Stimulated activated CD8-positive, alpha-beta memory T cell treated with anti-CD3 and anti-CD28 coated beads, Interleukin-12 subunit alpha, Interleukin-12 subunit beta, amount 100 ng/mL, for 24 hours (primary cell): Measurements from ENCODE around the gene LCOR.
"Not testable (repeated sequence)": the region's sequence is repeated elsewhere in the genome, so short reads cannot be mapped to it uniquely, and the experiment has no call there.

Source experiments
- DNase-seq: peaks from one replicate; pipeline ENCODE4 v3.0.0-alpha.2; 2020; ENCODE audit errors: extremely low read depth

The LCOR gene

GRCh38 chr10:96831867-96832720 is at the start of gene LCOR:
LCOR (plus strand) TSS chr10:96832298; CDS start chr10:96949058, 116,760 bp downstream.
- DNase-seq: peak; percentile 68

DNA sequence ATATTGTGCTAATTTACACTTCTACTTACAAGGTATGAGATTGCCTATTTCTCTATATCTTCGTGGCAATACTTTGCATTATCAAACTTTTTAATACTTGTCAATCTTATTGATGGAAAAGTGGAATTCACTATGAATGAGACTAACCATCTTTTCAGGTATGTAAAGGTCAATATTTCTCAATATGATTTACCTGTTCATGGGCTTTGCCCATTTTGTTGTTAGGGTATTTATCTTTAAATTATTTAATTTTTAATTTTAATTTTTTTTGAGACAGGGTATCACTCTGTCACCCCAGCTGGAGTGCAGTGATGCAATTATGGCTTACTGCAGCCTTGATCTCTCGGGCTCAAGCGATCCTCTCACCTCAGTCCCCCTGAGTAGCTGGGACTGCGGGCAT is 47.8 kb upstream of the LCOR start:
- no peak for DNase-seq

- DNase-seq: no peak
Observed at GRCh38 chr10:96789571-96790108, 42.5 kb upstream of the LCOR start.

DNA sequence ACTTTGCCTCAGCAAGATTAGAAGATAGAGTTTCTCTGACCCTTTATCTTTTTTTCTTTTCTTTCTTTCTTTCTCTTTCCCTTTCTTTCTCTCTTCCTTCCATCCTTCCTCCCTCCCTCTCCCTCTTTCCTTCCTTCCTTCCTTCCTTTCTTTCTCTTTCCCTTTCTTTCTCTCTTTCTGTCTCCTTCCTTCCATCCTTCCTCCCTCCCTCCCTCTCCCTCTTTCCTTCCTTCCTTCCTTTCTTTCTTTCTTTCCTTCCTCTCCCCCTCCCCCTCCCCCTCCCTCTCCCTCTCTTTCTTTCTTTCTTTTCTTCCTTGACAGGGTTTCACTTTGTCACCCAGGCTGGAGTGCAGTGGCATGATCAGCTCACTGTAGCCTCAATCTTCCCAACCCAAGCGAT is 40.2 kb upstream of the LCOR start:
- DNase-seq: no peak

GRCh38 chr10:96794836-96795733 is 37.0 kb upstream of the LCOR start:
- DNase-seq: no peak

- DNase-seq: no peak
Observed at GRCh38 chr10:96797485-96797884, 34.6 kb upstream of the LCOR start.

DNA sequence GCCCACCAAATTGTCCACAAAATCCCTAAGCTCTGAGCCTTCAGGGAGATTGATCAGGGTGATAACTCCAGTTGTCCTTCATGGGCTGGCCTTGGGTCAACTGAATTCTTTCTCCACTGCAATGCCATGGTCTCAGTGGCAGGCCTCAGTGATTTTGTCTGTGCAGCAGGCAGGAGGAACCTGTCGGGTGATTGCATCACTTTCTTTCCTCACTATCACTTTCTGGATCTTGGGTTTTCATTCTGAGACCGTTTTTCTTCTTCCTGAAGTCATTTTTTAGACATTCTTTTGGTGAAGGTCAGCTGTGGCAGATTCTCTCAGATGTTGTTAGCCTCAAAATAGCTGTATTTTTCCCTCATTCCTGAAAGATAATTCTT is 28.8 kb upstream of the LCOR start:
- no peak for DNase-seq

GRCh38 chr10:96814264-96814663 is 17.8 kb upstream of the LCOR start:
- DNase-seq: no peak

GRCh38 chr10:96818971-96819370 is 13.1 kb upstream of the LCOR start:
- not testable (repeated sequence) for DNase-seq

DNA sequence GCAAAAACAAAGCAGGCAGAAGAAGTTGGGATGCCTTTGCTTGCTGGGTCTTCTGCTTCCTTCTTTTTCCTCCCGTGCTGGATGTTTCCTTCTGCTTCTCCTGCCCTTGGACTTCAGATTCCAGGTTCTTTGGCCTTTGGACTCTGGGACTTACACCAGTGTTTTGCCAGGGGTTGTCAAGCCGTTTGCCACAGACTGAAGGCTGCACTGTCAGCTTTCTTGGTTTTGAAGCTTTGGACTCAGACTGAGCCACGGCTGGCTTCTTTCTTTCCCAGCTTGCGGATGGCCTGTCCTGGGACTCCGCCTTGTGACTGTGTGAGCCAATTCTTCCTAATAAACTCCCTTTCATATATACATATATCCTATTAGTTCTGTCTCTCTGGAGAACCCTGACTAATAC is 11.3 kb upstream of the LCOR start:
- no peak for DNase-seq

DNA sequence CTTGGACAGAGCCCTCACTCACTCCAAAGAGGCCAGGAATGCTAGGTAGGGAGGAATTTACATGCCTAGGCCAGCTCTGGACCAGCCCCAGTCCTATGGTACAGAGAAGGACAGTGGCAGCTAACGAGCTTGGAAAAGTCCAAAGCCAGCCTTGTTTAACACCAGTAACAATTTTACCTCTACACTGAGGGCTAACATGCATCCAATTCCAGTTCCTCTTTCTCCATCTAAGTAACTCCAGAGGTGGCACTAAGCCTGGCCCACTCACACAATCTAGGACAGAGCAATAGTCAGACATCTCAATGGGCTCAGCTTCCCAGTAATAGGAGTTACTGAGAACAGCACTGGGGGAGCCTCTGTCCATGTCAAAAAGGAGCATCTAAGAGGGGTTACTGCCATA is 5.7 kb upstream of the LCOR start:
- no peak for DNase-seq

DNA sequence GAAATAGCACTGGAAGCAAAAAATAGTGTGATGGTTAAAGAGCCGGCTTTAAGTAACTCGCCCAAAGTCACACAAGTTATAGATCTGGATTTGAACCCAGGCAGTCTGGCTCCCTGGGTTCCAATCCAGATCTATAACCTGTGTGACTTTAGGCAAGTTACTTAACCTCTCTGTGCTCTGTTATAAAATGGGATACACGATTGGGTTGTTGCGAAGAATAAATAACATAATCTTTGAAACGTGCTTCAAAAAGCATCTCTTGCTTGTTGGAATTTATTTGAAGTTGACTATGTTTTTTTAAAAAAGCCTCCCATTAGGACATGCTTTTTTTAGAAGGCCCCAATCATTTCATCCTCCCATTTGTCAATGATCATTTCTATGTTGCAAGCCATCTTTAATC is 3.5 kb upstream of the LCOR start:
- DNase-seq: no peak

- no peak for DNase-seq
Observed at GRCh38 chr10:96829029-96829773, 2.9 kb upstream of the LCOR start.

DNA sequence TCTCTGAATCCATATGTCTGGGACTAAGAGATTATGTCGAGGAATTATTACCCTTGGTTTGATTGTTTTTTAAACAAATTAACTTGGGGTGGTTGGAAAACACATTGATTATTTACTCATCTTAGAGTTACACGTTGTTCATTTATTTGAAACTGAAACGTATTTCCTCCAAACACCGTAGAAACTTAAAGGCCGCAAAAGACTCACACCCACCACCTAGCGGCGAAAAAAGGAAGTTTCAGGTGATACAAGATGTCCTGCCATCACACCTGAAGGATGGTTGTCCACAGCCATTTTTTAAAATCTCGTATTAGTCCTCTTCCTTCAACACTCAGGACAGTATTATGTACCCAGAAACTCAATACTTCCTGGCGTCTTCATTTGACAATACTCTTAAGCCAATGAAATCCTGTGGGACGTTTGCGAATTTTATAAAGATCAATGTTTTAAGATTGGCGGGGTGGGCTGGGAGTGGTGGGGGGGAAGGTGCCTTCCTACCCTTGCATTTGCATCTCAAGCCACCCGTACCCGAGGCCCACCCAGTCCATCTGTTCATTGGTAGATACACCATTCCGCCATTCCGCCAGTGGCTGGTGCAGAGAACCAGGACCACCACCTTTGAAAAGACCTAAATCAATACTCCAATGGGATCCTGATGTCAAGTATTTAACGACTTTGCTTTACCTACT is 1.4 kb upstream of the LCOR start:
- peak; percentile 31 for DNase-seq

DNA sequence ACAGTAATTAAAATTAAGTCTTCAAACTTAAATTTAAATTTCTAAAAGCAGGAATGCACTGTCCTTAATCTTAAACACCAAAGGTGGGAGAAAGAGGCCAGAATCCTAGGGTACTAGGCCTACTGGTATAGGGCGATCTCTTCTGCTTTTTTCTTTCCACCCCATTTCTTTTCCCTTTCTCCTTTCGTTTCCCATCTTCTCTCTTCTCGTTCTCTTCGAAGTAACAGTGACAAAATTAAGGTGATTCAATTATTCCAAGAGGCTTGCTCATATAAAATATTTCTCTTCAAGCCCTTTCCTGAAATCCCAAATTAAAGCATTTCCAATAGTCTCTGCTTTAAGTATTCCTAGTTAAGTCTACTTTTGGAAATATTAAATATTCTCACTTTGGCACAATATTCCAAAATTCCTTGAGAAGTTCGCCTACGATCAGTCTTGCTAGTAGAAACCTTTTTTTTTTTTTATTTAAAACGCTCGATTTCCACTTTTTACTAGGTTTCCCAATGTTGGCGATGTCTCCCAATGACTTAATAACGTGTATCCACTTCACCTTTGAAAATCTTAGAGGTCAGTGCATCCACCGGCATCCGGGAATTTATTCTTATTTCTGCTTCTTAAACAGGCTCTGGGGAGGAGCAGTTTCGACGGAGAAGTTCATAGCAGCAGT is 765 bp upstream of the LCOR start:
- no peak for DNase-seq

DNA sequence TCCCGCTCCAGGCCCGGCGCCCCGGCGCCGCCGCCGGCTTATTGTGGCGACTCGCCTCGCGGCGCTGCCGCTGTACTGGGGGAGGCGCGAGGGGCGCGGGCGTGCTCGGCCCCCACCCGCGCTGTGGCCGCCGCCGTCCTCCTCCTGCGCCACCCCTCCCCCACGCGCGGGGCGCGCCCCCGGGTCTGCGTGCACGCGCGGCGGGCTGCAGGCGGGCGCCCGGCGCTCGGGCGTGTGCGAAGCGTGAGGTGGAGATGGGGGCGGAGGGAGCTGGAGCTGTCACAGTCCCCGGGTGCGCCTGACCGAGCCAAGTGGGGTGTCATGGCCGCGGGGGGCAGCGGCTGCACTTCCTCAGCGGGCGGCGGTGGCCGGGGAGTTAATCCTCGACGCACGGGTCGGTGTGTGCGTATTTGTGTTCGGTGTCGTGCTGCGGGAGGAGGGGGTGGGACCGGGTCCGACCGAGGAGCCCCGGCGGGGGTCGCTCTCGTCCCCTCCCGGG is 672 bp downstream of the LCOR start:
- DNase-seq: peak; percentile 73

DNA sequence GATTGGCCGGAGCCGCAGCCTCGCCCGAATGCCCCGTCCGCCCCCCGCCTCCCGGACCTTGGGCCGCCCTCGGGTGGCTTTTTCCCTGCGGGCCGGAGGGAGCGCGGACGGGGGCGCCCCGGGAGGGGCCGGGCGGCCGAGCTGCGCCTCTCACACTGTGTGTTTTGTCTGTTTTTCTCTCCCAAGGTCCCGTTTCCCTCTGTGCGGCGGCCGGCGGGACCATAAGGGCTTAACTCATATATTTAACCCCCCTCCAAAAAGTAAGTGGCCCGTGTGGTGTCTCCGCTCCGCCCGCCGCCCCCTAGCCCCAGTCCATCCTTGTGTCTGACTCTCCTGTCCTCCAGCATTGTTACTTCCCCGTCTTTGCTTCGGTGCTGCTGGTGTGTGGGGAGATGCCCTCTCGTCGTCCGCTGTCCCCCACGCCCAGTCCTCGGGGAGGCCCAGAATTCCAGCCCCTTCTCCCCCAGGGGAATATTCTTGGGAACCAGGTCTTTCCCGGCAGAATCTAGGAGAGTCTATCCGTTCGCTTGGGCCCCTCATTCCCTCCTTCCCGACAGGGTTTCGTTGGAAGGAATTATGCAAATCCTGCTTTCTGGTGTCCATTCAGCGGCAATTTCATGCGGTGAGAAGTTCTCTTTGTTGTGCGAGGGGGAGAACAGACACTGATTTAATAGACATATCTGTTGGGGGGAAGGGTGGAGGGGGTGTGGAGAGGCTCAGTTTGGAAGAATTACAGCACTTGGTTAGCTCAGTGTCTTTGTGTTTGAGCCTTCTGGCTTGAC is 1.3 kb downstream of the LCOR start:
- no peak for DNase-seq

- DNase-seq: no peak
Observed at GRCh38 chr10:96834120-96834519, 2.0 kb downstream of the LCOR start.

- no peak for DNase-seq
Observed at GRCh38 chr10:96835899-96836298, 3.8 kb downstream of the LCOR start.

DNA sequence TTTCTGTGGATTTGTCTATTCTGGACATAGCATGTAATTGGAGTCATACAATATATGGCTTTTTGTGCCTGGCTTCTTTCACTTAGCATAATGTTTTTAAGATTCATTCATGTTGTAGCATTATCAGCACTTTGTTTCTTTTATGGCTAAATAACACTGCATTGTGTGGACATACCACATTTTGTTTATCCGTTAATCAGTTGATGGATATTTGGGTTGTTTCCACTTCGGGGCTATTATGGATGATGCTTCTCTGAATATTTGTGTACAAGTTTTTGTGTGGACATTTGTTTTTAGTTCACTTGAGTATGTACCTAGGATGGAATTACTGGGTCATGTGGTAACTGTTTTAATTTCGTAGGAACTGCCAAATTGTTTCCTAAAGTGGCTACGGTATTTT is 6.4 kb downstream of the LCOR start:
- DNase-seq: no peak
